HG02759 (cell line): ENCODE measurements around the gene MACROD1.

Experiments
- ATAC-seq: cut with Tn5 transposase; IDR thresholded peaks from one replicate; pipeline ENCODE4 v1.9.1; 2021; ENCODE audit warnings: mild to moderate bottlenecking, moderate library complexity; ENCODE audit not compliant: unreplicated experiment

MACROD1 gene

DNA sequence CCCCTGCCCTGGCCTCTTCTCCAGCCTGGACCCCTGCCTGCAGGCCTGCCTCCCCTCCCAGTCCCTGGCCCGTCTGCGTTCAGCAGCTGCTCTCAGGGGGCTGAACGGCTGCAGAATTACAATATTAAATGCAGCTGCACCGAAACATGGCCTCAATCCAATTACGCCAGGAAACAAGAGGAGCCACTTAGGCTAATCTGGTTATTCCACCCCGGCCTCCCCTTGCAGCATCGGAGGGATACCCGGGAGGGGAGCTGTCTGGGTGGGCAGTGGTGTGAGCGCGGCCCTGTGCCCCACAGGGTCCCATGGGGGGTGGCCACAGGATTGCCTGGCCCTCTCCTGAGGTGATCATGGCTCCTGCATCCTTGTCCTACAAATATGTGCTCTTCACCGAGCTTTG, 87.6 kb downstream of the MACROD1 start:
- no peak for ATAC-seq

DNA sequence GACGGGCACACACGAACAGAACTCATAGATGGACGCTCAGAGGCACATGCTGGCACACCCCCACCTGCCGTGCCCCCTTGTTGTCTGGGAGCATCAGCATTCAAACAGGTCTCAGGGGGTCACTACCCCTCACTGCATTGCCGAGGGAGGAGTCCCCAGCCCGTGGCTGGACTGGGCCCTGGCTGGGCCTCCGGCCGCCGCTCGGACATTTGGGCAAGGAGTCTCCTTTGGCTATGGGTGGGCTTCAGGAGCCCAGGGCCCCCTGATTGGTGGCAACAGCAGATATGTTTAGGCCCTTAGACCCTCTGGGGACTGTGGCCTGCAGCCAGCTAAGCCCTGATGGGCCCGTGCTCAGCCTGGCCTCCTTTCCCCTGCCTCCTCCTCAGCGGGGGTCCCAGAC, 88.3 kb downstream of the MACROD1 start:
- no peak for ATAC-seq

DNA sequence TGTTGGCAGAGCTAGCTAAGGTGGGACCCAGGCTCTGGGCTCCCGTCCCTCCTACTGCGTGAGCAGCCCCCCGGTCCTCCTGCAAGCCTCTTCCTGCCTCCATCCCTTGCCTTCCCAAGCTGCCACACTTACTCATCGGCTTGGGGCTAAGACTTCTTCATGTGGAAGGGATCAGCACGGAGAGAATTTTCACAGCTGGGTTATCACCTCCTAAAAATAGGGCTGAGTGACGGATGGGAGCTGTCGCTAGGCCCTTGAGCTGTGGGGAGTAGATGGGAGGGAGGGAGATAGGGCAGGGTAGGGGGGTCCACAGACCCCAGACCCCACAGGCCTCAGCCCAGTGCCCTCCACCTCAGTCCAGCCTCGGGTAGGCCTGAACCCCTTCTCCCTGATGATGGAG, 89.2 kb downstream of the MACROD1 start:
- ATAC-seq: no peak

DNA sequence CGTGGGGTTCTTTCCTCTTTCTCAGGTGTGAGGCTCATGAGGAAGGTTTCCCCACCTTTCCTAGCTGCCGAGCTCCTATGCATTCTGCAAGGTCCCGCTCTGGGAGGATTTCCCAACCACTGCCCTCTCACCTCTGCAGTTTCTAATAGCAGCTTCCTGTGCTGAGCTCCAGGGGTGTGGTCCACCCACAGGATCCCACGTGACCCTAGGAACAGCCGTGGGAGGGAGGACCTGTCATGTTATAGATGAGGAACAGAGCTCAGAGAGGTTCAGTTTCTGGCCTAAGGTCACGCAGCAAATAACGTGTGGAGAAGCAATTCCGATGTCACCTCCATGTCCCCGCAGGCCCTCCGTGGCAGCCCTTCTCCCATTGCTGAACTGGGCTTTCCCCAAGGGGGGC, 91.7 kb downstream of the MACROD1 start:
- ATAC-seq: no peak

DNA sequence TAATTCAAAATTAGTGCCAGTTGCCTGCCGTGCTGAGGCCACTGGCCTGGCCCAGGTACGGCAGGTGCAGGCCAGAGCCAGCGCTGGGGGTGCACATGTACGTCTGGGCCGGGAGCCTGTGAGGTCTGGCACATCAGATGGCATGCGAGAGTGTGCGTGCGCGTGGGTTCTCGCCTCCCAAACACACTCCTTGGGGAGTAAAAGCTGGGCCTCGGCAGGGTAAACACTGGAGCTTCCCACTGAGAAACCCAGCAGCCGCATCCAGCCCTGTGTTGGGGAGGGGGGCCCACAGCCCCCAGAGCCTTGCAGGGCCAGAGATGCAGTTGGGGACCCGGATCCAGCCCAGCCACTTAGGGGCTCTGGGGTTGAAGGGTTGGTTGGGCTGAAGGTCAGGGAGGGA, 92.4 kb downstream of the MACROD1 start:
- no peak for ATAC-seq

DNA sequence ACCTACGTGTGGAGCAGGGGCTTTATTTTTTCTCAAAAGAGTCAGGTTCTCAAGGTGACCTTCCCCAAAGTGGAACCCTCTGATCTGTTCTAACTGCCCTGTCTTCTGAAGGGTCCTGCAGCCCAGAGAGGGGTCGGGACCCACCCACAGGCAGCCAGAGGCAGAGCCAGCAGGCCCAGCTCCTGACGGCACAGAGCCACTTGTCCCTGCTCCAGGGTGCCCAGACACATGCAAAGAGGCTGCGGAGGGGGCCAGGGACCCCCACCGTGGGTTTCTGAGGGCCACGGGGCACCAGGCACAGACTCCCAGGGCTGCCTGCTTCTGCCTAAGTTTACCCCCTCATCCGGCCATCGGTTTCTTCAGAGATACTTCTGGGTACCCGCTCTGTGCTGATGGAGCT, 93.0 kb downstream of the MACROD1 start:
- no peak for ATAC-seq

DNA sequence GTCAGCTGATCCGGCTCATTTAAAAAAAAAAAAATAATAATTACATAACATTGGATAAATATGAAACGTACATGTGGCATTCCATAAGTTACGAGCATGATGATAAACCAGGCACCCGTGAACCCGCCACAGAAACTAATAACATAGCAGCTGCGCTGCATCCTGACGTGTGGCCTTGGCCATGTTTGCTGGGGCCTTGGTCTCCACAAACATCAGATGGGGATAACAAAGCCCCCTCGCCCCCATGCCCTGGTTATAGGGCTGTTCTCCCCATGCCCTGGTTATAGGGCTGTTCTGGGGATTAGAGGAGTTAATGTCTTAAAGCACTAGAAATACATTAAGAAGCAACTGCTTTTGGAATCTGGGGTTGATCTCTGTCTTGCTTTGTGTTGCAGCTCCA, 93.5 kb downstream of the MACROD1 start:
- no peak for ATAC-seq

DNA sequence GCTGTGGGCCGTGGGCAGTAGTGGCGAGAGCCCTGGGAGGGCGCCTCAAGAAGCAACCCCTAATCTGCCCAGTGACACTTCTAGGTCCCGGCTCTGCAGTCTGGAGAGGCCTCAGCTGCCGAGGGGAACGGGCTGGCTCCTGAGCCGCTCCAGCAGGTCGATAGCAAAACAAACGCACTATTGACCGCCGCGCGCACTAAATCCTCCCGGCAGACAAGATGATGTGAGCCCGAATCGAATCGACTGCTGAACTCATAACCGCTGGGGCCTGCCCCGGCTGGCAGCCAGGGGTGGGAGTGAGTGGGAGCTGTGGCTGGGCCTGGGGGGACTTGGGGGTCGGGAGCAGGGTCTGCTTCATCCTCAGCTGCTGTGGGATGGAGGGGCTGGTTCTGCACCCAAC, 94.1 kb downstream of the MACROD1 start:
- ATAC-seq: no peak

DNA sequence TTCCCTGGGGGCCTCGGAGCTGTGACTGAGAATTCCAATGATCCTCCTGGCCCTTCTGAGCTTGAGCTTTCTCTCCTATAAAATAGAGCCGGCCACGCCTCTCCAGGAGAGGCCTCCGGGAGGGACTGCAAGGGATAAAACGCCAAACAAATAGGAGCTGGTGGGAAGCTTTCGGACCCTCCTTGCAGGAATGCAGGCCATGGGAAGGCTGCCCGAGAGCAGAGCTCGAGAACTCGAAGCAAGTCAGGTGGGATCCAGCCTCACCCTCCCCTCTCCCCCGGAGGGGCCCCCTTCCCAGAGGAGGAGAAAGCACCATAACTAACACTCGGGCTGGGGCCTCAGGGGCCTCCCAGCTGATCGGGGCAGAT, 95.6 kb downstream of the MACROD1 start:
- ATAC-seq: no peak

DNA sequence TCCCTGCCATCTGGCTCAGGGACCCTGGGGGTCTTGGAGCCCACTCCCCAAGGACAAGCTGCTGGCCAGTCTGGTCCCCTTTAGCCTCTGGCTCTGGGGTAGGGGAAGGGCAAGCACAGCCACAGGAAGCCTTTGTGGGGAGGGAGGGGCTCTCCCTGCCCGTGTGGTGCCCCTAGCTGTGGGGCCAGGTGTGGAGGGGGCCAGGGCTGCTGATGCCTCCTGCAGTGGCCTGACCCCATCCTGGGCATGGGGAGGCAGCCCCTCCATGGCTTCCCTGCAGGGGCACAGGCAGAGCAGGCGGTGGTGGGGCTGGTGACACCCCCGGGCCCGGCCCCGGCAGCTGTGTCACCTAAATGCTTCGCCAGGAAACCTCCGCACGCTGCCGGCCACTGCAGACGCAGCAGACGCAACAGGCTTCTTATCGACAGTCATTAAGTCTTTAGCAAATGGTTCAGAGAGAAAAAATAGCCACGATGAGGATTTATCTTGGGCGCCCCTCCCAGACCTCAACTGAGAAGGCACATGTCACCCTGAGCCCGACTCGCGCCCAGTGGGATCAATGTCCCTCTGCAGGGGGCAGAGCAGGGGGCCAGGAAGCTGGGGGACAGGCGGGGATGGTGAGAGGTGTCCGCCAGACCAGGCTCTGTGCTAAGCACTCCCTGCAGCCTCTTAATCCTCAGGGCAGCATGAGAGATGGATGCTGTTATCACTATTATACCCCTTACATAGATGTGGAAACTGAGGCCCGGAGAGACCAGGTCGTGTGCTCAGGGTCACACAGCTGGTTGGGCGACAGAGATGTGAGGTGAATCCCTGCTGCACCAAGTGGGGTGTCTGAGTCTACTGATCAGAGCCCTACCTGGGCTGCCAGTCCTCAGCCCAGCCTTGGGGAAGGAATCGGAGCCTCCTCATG, 96.3 kb downstream of the MACROD1 start:
- ATAC-seq: no peak

DNA sequence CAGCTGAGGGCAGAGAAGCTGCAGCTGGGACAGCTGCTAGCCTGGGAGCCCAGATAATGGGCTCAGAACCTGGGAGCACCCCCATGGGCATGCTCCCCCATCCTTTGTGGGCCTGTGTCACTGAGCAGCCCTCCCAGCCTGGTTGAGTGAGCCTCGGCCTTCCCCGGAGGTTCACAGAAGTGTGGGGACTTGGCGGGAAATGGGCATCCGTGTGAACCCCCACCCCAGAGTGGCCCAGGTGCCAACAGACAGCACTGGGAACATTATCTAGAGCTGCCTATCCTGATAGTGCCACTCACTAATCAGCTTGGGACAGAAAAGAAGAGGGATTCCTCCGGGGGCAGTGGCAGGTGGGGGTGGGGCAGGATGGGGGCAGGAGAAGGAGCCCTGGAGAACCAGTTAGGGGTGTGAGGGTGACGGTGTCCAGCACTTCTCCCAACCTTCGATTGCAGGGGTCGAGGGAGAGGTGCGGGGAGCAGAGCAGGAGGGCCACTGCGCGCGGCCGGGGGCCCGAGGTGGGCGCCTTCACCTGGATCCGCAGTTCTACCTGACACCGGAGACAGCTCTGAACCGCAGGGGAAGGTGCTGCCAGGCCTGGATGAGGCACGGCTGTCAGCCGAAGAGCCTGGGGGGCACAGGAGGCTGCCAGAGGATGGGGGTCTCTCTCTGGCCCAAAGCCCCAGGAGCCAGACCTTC, 97.1 kb downstream of the MACROD1 start:
- ATAC-seq: no peak

DNA sequence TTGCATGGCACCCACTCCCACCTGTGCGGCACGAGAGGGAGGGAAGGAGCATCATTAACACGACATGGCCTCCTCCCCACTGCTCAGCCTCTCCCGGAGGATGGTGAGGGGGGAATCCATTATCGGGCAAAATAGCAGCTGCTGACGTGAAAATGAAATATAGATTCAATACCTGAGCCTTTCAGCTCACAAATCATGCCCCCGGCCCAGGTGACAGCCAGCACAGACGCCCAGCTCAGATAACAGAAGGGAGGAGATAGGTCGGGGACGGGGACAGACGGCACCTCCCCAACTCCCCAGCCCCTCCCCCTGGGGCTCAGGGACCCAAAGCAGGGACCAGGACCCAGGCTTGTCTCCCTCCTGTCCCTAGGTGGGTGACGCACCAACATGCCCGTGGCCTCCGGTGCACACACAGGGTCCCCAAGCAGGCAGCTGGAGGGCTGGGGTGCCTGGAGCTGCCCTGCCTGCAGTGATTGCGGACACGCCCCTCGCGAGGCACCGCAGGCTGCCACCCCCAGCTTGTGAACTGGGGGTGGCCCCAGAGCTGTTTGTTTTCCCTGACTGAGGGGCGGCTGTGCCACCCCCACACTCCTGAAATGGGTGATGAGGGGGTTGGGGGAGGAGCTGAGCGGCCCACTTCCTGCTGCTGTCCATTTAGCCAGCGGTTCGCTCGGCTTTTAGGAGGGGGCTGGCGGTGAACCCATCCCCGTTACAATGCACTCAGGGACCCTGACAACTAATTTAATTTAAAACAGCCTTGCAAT, 98.5 kb downstream of the MACROD1 start:
- no peak for ATAC-seq

DNA sequence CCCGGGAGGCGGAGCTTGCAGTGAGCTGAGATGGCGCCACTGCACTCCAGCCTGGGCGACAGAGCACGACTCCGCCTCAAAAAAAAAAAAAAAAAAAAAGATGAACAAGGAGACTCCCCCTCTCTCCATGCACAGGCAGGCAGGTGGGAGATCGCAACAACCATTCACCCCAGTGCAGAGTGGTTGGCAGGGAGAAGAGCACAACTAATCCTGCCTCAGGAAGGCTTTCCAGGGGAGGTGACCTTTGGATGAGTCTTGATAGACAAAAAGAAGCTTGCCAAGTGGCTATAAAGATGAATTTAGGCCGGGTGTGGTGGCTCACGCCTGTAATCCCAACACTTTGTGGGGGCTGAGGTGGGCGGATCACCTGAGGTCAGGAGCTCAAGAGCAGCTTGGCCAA, 100.2 kb downstream of the MACROD1 start:
- ATAC-seq: no peak

DNA sequence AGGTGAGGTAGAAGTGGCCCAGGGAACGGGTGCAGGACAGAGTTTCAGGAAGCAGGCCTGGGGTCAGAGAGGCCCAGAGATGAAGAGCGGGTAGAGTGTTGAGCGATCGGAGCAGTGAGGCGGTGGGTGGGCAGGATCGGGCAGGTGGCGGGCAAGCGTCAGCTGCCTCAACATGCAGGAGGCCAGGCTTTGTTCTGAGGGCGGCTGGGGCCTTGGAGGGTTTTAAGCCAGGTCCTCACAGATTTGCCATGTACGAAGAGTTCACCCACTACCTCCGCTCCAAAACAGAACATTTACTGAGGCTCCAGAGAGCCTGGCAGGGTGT, 100.8 kb downstream of the MACROD1 start:
- no peak for ATAC-seq

DNA sequence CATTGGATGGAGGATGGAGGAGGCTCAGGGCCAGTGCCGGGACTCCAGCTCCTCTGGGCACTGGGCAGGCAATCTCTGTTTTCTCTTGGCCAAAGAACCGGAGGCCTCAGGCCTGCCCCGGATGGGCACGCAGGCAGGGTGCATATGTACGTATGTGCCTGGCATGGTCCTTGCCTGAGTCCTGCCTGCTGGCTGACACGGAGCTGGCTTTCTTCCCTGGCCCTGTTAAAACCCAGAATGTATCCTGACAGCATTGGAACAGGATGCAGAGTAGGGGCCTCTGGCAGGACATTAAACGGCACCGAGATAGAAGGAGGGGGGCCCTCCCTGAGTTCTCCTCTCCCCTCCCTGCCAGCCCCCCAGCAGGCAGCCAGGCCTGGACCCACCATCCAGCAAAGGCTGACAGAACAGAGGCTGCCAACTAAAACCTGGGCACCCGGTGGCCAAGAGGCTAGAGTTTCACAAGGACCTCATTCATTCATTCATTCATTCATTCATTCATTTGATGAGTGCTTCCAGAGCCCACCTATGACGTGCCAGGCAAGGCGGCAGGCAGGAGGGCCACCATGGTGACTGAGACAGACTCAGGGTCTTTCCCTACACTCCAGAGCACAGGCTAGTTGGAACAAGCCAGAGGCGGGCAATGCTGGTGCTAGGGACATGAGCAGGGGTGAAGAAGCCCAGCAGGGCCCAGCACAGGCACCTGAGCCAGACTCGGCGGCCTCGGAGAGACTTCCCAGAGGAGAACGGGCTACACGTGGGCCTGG, 101.4 kb downstream of the MACROD1 start:
- no peak for ATAC-seq

DNA sequence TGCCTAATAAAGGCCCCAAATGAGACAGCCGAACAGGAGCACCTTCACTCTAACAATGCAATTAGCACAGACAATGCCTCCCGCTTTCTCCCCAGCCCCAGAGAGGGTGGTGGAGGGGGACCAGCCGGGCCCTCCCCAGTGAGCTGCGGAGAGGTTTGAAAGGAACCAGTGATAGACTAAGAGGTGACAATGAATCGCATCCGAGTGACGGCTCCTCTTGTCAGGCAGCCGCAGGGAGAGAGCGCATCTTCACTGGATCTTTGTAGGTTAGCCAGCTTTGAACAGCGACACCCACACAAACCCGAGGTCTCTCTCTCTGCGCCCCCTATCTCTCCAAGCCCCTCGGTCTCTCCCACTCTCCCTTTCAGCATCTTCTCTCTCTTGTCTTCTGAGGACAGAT, 102.1 kb downstream of the MACROD1 start:
- ATAC-seq: no peak

DNA sequence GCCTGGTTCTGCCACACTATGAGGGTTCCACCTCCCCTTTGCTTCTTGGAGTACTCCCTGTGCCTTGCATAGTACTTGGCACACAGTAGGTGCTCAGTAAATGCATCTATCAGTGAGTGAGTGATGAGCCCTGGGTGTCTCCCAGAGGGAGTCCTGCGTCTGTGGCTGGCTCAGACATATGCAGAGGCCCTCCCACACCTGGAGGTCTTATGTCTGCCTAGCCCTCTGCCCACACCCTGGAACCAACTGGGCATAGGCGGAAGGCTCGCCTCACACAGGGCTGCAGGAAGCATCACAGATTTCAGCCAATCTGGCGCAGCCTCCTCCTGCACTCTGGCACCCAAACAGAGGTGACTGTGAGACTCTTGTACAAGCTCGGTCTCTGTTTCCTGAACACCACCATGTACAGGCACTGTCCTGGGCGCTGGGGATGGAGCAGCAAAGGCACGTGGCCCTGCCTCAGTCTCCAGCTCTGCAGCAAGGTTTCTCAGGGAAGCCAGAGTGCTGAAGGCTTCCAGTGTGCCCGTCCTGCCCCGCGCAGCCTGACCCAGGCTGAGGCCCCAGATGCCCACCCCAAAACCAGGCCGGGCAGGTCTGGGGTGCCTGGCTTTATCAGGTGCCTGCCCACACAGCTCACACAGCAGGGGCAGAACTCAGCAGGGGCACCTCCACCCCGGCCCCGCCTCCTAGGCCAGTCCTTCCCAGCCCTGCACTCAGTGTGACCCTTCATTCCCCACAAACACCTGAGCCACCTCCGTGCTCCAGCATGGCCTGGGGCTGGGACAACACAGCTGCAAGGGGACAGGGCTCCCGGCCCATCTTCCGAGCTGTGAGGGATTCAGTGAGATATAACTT, 103.5 kb downstream of the MACROD1 start:
- ATAC-seq: no peak

DNA sequence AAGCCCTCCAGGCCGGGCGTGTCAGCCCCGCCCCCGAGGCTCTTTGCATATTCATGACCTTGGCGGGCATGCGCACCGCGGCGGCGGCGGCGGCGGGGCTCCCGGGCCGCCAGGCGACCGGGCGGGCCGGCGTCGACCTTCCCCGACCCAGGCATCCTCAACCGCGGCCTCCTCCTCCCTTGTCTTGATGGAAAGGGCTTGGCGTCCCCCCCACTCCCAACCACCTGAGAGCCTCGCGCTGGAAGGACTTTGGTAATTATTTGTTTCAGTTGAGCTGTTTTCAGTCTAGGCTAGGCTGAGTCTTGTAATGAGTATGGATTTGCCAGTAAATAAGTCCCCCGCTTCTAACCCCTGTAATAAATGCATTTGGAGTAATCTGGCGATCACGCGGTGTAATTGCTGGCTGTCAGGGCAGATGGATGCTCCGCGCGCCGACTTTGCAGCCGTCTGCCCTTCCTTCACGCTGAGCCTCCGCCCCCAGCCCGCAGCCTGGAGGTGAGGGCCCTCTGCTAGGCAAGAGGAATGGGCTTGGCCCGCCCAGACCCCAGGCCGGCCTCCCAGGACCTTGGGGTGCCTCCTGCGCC, 105.0 kb downstream of the MACROD1 start:
- no peak for ATAC-seq

DNA sequence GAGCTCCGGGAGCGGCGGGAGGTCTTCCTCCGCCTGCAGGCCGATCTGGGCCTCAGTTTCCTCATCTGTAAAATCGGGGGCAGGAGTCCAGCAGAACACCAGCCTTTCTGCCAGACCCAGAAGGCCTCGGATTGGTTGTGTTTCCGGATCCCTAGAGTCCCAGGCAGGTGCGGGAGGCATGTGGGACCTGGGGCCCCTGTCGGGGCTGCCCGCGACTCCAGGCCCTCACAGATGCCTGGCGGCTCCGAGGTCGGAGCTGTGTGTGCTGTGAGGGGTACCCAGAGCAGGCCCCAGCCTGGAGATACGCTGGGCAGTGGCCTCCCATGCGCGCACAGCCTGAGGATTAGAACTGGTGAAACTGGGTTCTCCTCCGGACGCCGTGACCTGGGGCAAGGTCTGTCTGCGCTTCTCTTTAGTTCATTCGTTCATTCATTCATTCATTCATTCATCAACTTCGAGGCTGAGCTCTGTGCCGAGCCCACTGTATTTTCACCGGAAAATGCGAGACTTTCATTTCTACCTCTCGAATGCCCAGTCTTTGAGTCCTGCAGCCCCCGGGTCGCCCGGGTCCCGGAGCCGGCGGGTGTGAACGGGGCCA, 105.6 kb downstream of the MACROD1 start:
- ATAC-seq: no peak
